IPS-15b (cell line): ENCODE measurements around the gene SV2B.
"Not testable (repeated sequence)": the region's sequence is repeated elsewhere in the genome, so short reads cannot be mapped to it uniquely, and the experiment has no call there.

Experiments used
- H3K27me3 ChIP-seq: one replicate; pipeline ENCODE4 v1.6.1; 2013; ENCODE audit warnings: low read length; ENCODE audit not compliant: control insufficient read depth, insufficient read depth
- H3K36me3 ChIP-seq: one replicate; pipeline ENCODE4 v1.6.1; 2013; ENCODE audit warnings: low read length; ENCODE audit not compliant: control insufficient read depth, insufficient read depth
- H3K4me1 ChIP-seq: one replicate; pipeline ENCODE4 v1.6.1; 2013; ENCODE audit warnings: mild to moderate bottlenecking, low read length; ENCODE audit not compliant: control insufficient read depth, insufficient read depth
- H3K4me3 ChIP-seq: one replicate; pipeline ENCODE4 v1.5.1; 2013; ENCODE audit warnings: low read depth, low read length
- H3K9ac ChIP-seq: one replicate; pipeline ENCODE4 v1.6.1; 2013; ENCODE audit warnings: low read depth, mild to moderate bottlenecking, low read length
- H3K9me3 ChIP-seq: one replicate; pipeline ENCODE4 v1.6.1; 2013; ENCODE audit warnings: mild to moderate bottlenecking, low read length; ENCODE audit not compliant: control insufficient read depth, insufficient read depth

Gene SV2B

GRCh38 chr15:91342097-91342496, 242.0 kb downstream of the SV2B start:
- no peaks in the 10 kb centered on the region for H3K9me3 ChIP-seq
- no peaks in the 10 kb centered on the region for H3K4me1 ChIP-seq
- H3K36me3 ChIP-seq = no peaks in the 10 kb centered on the region
- H3K4me3 ChIP-seq = no peak overlapping the region
- H3K27me3 ChIP-seq = no peaks in the 10 kb centered on the region
- no peak overlapping the region for H3K9ac ChIP-seq

GRCh38 chr15:91344912-91345311, 244.9 kb downstream of the SV2B start:
- H3K9me3 ChIP-seq, H3K27me3 ChIP-seq, H3K9ac ChIP-seq, H3K4me1 ChIP-seq, H3K4me3 ChIP-seq, H3K36me3 ChIP-seq: not testable (repeated sequence)

- no peaks in the 10 kb centered on the region for H3K4me1 ChIP-seq
- no peaks in the 10 kb centered on the region for H3K9me3 ChIP-seq
- no peaks in the 10 kb centered on the region for H3K27me3 ChIP-seq
- H3K36me3 ChIP-seq = no peaks in the 10 kb centered on the region
- no peak overlapping the region for H3K4me3 ChIP-seq
- no peak overlapping the region for H3K9ac ChIP-seq
Measured at GRCh38 chr15:91345736-91346135, 245.7 kb downstream of the SV2B start.

- H3K36me3 ChIP-seq = no peaks in the 10 kb centered on the region
- no peaks in the 10 kb centered on the region for H3K27me3 ChIP-seq
- no peak overlapping the region for H3K4me3 ChIP-seq
- H3K9ac ChIP-seq = no peak overlapping the region
- no peaks in the 10 kb centered on the region for H3K4me1 ChIP-seq
- H3K9me3 ChIP-seq = no peaks in the 10 kb centered on the region
Measured at GRCh38 chr15:91346259-91346658, 246.2 kb downstream of the SV2B start.

- Histone ChIP-seq H3K36me3 (no peaks in the 10 kb centered on the region), H3K9me3 (no peaks in the 10 kb centered on the region), H3K9ac (no peak overlapping the region), H3K4me3 (no peak overlapping the region), H3K27me3 (no peaks in the 10 kb centered on the region), H3K4me1 (no peaks in the 10 kb centered on the region)
Measured at GRCh38 chr15:91348752-91349500, 248.9 kb downstream of the SV2B start.
